GM12892 (cell line): ENCODE data around the gene DUSP19.

Source experiments
- POLR2A ChIP-seq: IDR thresholded peaks from 2 replicates; pipeline ENCODE4 v1.6.1; 2011; ENCODE audit warnings: low read depth, low read length, control low read depth
- POLR2AphosphoS5 ChIP-seq: IDR thresholded peaks from 2 replicates; pipeline ENCODE4 v1.6.1; 2011; ENCODE audit warnings: low read depth, low read length, control low read depth
- TAF1 ChIP-seq: IDR thresholded peaks from 2 replicates; pipeline ENCODE4 v1.6.1; 2011; ENCODE audit warnings: low read depth, mild to moderate bottlenecking, control low read depth, low read length, borderline replicate concordance

DNA sequence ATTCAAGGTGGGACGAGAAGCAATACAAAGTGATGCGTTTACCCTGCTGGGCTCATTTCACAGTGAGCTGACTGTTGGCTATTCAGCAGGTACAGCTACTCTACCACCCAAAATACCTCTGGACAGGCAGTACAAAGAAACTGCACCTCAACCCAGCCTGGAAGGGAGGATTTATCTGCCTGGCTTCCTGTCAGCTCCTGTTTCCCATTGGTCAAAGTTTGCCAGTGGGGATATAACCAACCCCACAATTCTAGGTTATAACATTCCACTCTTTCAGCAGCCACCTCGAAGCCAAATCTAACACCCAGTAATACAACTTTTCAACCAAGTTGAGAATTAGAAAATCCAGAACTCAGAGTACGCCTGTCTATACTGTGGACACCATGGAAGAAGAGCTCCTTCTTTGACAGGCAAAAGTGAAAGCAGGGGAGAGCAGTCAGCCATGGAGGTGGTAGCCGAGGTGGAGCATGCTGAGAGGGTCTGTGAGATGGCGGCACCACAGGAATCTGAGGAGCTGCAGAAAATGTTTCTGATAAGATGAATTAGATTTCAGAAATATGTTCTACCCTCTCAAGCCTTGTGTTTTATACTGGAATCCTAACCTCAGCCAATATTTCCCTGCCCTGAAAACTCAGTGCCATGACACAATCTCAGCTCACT lies 10.8 kb downstream of the DUSP19 start:
- TF ChIP-seq POLR2A (no peak), POLR2AphosphoS5 (no peak), TAF1 (no peak)
